Measurements from ENCODE around the gene ANLN. TPM values are rescaled to one million over a fixed set of nuclear protein-coding genes. Genes with fewer than 3 reads are reported as not detected.

Gene ANLN
- total and polyA plus RNA-seq, 2 experiments from 2014 or later, result 26.9 to 66.7 TPM

- H3K4me1 Mint-ChIP-seq, result no peaks in the 10 kb centered on the region
- no peaks in the 10 kb centered on the region for H3K4me1 ChIP-seq (ENCODE audit: insufficient read depth)
Measured at GRCh38 chr7:36468370-36469101, 78.9 kb downstream of the ANLN start.

More at GRCh38 chr7:36468370-36469101, 78.9 kb downstream of the ANLN start:
- no peak overlapping the region for H3K4me3 ChIP-seq
- H3K27ac ChIP-seq (ENCODE audit: low read depth), result no peak overlapping the region
- ATAC-seq (no peak), DNase-seq (ENCODE audit: low spot score) (no peak)
- no peaks in the 10 kb centered on the region for H3K79me2 ChIP-seq (replicated peaks; ENCODE audit: insufficient read depth)
- no peak overlapping the region for H2AFZ ChIP-seq
- Mint-ChIP-seq H3K27ac (no peak overlapping the region), H3K36me3 (ENCODE audit: low read depth) (peaks cover 8% of the 10 kb centered on the region; the same call in 1 of the 3 replicates), H3K4me3 (no peak overlapping the region), H3K9me3 (peaks cover 10% of the 10 kb centered on the region), H3K27me3 (ENCODE audit: insufficient read depth, low read depth, poor library complexity) (peaks cover 5% of the 10 kb centered on the region)
- H4K20me1 ChIP-seq (replicated peaks; ENCODE audit: insufficient read depth), result no peaks in the 10 kb centered on the region
- no peak for TF ChIP-seq EZH2phosphoT487 (IDR thresholded peaks at IDR 0.05; ENCODE audit: unreplicated experiment)
- no peak for TF ChIP-seq ZNF114 (CRISPR knock-in tag; IDR thresholded peaks at IDR 0.05)
- TF ChIP-seq JUNB (IDR thresholded peaks at IDR 0.05; ENCODE audit: unreplicated experiment), result no peak
- TF ChIP-seq POLR2AphosphoS5 (IDR thresholded peaks at IDR 0.05; ENCODE audit: low read depth), result no peak
- TF ChIP-seq ZNF462 (CRISPR knock-in tag; IDR thresholded peaks at IDR 0.05), result no peak
- no peak for TF ChIP-seq CREB1 (CRISPR knock-in tag; IDR thresholded peaks at IDR 0.05; ENCODE audit: low read depth)
- no peak for TF ChIP-seq STAT1 (IDR thresholded peaks at IDR 0.05; ENCODE audit: unreplicated experiment)
- no peak for TF ChIP-seq CTCF (conservative IDR thresholded peaks at IDR 0.05; ENCODE audit: low read depth in 2 of 2)
- no peak for TF ChIP-seq ETS1 (IDR thresholded peaks at IDR 0.05)
- no peak for TF ChIP-seq EZH2 (IDR thresholded peaks at IDR 0.05; ENCODE audit: low read depth, unreplicated experiment)
- TF ChIP-seq REST (IDR thresholded peaks at IDR 0.05; ENCODE audit: unreplicated experiment), result no peak
- TF ChIP-seq ZNF331 (CRISPR knock-in tag; IDR thresholded peaks at IDR 0.05; ENCODE audit: low read depth), result no peak
- TF ChIP-seq NANOG (IDR thresholded peaks at IDR 0.05; ENCODE audit: borderline replicate concordance), result no peak
- no peaks in the 10 kb centered on the region for H3F3A ChIP-seq (replicated peaks; ENCODE audit: low read depth)
- no peak overlapping the region for H3K4me2 ChIP-seq
- no peaks in the 10 kb centered on the region for H3K27me3 ChIP-seq (ENCODE audit: insufficient read depth)
- H3K36me3 ChIP-seq (ENCODE audit: insufficient read depth), result no peaks in the 10 kb centered on the region
- H3K9me2 ChIP-seq (ENCODE audit: insufficient read depth), result no peaks in the 10 kb centered on the region
